GM12878 (cell line): ENCODE data around the gene NARF. TPM values are rescaled to one million over a fixed set of nuclear protein-coding genes. Genes with fewer than 3 reads are reported as not detected.

Experiments used
- BACH1 ChIP-seq: fragments of 450-650 bp; IDR thresholded peaks from 2 replicates; pipeline ENCODE4 v1.6.1; 2017; ENCODE audit warnings: mild to moderate bottlenecking, borderline replicate concordance
- EED ChIP-seq: sonication (generic); IDR thresholded peaks from 2 replicates; pipeline ENCODE4 v1.6.1; 2016; ENCODE audit warnings: antibody characterized with exemption, low read depth
- EGR1 ChIP-seq, 2 experiments: IDR thresholded peaks; 1 replicate in 1 of 2; 2 replicates in 1 of 2; pipeline ENCODE4 v1.6.1; 2011 to 2012; ENCODE audit warnings: low read depth in 2 of 2, low read length in 2 of 2, borderline replicate concordance in 1 of 2, mild to moderate bottlenecking in 1 of 2, moderate library complexity in 1 of 2
- ESRRA ChIP-seq: IDR thresholded peaks from 2 replicates; pipeline ENCODE4 v1.6.1; 2012; ENCODE audit warnings: mild to moderate bottlenecking, low read length, improper control_type of control experiment
- ETV6 ChIP-seq, 2 experiments: fragments of 450-650 bp in 1 of 2; IDR thresholded peaks in 1 of 2; conservative IDR thresholded peaks in 1 of 2; 2 replicates each; pipeline ENCODE4 v1.6.1; 2014; ENCODE audit warnings: antibody characterized with exemption in 1 of 2, borderline replicate concordance in 1 of 2, low read depth in 1 of 2, mild to moderate bottlenecking in 1 of 2, moderate library complexity in 1 of 2
- GATAD2B ChIP-seq: fragments of 450-650 bp; conservative IDR thresholded peaks from 2 replicates; pipeline ENCODE4 v1.6.1; 2017; ENCODE audit warnings: low read depth, mild to moderate bottlenecking, moderate library complexity
- IKZF2 ChIP-seq, 2 experiments: fragments of 450-650 bp; IDR thresholded peaks; 2 replicates each; pipeline ENCODE4 v1.6.1; 2017; ENCODE audit warnings: mild to moderate bottlenecking in 2 of 2, moderate library complexity in 2 of 2
- IRF4 ChIP-seq: IDR thresholded peaks from 2 replicates; pipeline ENCODE4 v1.6.1; 2011; ENCODE audit warnings: low read depth, low read length
- MYC ChIP-seq: IDR thresholded peaks from 2 replicates; pipeline ENCODE4 v1.6.1; 2011; ENCODE audit warnings: mild to moderate bottlenecking, low read length, moderate library complexity, inconsistent platforms; ENCODE audit not compliant: insufficient read depth, insufficient replicate concordance, insufficient read length, severe bottlenecking
- NR2F1 ChIP-seq: fragments of 450-650 bp; conservative IDR thresholded peaks from 2 replicates; pipeline ENCODE4 v1.6.1; 2017; ENCODE audit warnings: mild to moderate bottlenecking
- RCOR1 ChIP-seq: conservative IDR thresholded peaks from 2 replicates; pipeline ENCODE4 v1.6.1; 2012; ENCODE audit warnings: low read depth, low read length, improper control_type of control experiment
- RELB ChIP-seq: fragments of 450-650 bp; IDR thresholded peaks from 2 replicates; pipeline ENCODE4 v1.6.1; 2017; ENCODE audit warnings: low read depth, mild to moderate bottlenecking, moderate library complexity
- SIN3A ChIP-seq: IDR thresholded peaks from 2 replicates; pipeline ENCODE4 v1.6.1; 2012; ENCODE audit warnings: low read depth, low read length, improper control_type of control experiment
- ZSCAN29 ChIP-seq: fragments of 450-650 bp; IDR thresholded peaks from 2 replicates; pipeline ENCODE4 v1.6.1; 2017; ENCODE audit warnings: mild to moderate bottlenecking, moderate library complexity
- polyA plus RNA-seq, 11 experiments: library from polyadenylated mRNA; depleted of rRNA in 4 of 11; unstranded in 6 of 11; stranded (reverse) in 5 of 11; fragments of >200 nt; fragmentation: Nextera tagmentation in 4 of 11; fragmentation: Illumina TruSeq in 1 of 11; extraction: Ambion mirVana in 4 of 11; extraction: Trizol in 1 of 11; gene quantifications; 1 replicate in 1 of 11; 2 replicates in 10 of 11; pipeline versions ENCODE4 v1.2.1 to v1.2.3, GENCODE V29; 2011 to 2016; ENCODE audit warnings: inconsistent platforms in 2 of 11, missing spikeins in 2 of 11, low read depth in 1 of 11
- total RNA-seq, 4 experiments: library from RNA; depleted of rRNA in 3 of 4; stranded (reverse); fragments of >200 nt in 3 of 4; fragmentation: Illumina TruSeq in 1 of 4; extraction: Trizol in 1 of 4; gene quantifications; 2 replicates each; pipeline versions ENCODE4 v1.2.1 to v1.2.3, GENCODE V29; 2013 to 2021

Gene NARF
- total and polyA plus RNA-seq, 10 of the 15 experiments (the other 5 are each of a cell fraction or from before 2014, with no cell fraction given) = 16.7 to 126 (median 47.5) TPM

- TF ChIP-seq RELB (peak; percentile 40; the same call in 1 of the 2 replicates), GATAD2B (0 out of 2 replicates have a peak, but pooled peaks have one; percentile 32), ETV6 (conservative IDR thresholded peaks at IDR 0.05 in 1 of 2, IDR thresholded peaks at IDR 0.05 in 1 of 2; ENCODE audit: borderline replicate concordance in 1 of 2, low read depth in 1 of 2) (no peak), RCOR1 (no peak), IRF4 (peak; percentile 71; the same call in 1 of the 2 replicates), SIN3A (0 out of 2 replicates have a peak, but pooled peaks have one; percentile 63), EGR1 (IDR thresholded peaks at IDR 0.05; ENCODE audit: borderline replicate concordance in 1 of 2, low read depth in 2 of 2, low read length in 2 of 2) (peak in 1 of 2 experiments; percentile 53; a peak in 2 of 3 replicates), EED (no peak), NR2F1 (peak; percentile 32; the same call in 1 of the 2 replicates), IKZF2 (IDR thresholded peaks at IDR 0.05) (peak; percentile 12 to 21; a peak in 2 of 4 replicates), MYC (peak; percentile 16), ESRRA (no peak), BACH1 (peak; percentile 55; the same call in 1 of the 2 replicates), ZSCAN29 (no peak)
These were observed 61.7 kb downstream of the NARF start (continued) for GRCh38 chr17:82519971-82520903.
